HS-27A (cell line): ENCODE results near the gene SYPL2.

Source experiments
- DNase-seq: peaks from one replicate; pipeline ENCODE4 v3.0.0-alpha.2; 2012; ENCODE audit warnings: low read depth, missing footprints

The SYPL2 gene

GRCh38 chr1:109492779-109493178 is 26.4 kb downstream of the SYPL2 start:
- no peak for DNase-seq

DNA sequence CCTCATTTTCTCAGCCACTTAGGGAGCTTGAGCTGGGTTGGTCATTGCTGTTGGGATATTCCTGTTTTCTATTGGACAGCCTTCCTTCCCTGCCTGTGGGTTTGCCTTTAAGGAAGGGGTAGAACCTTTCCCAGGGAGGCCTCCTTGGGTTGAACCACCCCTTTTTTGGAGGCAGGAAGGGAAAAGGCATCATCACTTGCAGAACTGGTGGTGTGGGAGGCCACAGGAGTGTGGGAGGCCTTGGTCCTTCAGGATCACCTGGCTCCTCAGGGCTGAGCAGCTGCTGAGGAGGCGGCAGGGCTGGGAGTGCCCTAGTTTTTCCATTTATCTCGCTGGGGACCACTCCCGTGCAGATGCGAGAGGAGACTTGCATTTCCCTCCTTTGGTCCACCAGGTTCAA is 26.9 kb downstream of the SYPL2 start:
- no peak for DNase-seq

DNA sequence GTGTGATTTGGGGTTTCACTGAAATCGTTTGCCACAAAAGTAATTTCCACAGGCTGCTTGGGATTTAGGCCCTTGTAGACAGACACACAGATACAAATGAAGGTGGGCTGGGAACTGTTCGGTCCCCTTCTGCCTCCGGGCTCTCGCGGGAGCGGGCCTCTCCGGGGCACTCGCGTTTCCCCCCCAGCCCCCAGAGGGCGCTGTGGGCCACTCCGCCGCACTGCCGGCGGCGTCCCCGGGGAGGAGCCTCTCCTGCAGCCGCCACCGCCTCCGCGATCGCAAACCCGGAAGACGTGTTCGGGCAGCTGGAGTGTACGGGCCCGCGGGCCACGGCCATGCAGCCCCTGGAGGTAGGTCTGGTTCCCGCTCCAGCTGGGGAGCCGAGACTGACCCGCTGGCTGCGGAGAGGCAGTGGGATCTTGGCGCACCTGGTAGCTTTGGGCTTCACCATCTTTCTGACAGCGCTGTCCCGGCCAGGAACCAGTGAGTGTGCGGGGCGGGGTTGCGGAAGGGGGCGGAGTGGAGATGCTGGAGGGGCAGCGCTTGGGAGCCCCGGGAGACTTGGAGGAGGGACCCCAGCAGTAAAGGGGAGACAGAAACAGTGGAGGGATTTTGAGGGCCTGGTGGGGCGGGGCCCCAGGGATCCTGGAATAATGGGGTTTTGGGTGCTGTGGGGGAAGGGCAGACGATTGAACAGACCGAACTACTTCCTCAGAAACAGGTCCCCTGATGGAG is 27.6 kb downstream of the SYPL2 start, which contains the start of gene CYB561D1:
TSS of gene CYB561D1 (plus strand) at position 290 of the 735 bp plus-strand sequence. CDS start at position 336, 46 bp downstream.
- peak; percentile 64 for DNase-seq

- no peak for DNase-seq
Measured at GRCh38 chr1:109495738-109496137, 29.4 kb downstream of the SYPL2 start.

- no peak for DNase-seq
Measured at GRCh38 chr1:109497449-109498160, 31.3 kb downstream of the SYPL2 start.

GRCh38 chr1:109498161-109498801 is 31.9 kb downstream of the SYPL2 start:
- no peak for DNase-seq

GRCh38 chr1:109499081-109499480 is 32.7 kb downstream of the SYPL2 start:
- DNase-seq: no peak

GRCh38 chr1:109499661-109500536 is 33.6 kb downstream of the SYPL2 start:
- DNase-seq: no peak

- DNase-seq: no peak
Measured at GRCh38 chr1:109500941-109501381, 34.6 kb downstream of the SYPL2 start.

DNA sequence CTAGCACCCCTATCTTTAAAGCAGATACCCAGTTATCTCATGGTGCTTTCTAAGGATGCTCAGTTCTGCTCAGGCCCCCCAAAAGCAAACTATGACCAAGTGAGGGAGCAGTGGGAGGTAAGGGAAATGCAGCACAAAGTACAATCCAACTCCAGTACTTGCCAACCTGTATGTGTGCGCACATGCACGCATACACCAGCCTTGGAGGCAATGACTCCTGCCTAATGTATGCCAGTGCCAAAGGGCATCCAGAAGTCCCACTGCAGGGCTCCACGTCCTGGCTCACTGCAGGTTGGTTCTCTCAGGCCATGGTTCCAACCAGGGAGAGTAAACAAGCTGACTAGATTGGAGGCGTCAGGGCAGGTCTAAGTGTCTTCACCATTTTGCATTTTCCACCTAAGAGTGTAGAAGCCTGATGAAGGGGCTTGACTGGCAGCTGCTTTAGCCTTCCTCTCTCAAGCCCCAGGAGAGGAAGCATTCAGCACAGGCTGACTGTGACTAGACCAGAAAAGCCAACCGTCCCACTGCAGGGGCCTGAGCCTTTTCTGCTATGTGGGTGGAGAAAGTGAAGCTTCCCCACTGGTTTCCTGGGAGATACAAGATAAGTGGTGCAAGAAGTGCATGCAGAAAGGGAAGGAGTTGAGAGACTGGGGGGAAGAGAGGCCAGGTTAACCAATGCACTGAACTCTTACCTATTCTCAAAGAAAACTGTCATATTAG is 35.5 kb downstream of the SYPL2 start:
- DNase-seq: no peak

- no peak for DNase-seq
Measured at GRCh38 chr1:109502364-109502851, 36.1 kb downstream of the SYPL2 start.

GRCh38 chr1:109503935-109504334 is 37.6 kb downstream of the SYPL2 start:
- DNase-seq: no peak

- DNase-seq: no peak
Measured at GRCh38 chr1:109504974-109505373, 38.6 kb downstream of the SYPL2 start.

DNA sequence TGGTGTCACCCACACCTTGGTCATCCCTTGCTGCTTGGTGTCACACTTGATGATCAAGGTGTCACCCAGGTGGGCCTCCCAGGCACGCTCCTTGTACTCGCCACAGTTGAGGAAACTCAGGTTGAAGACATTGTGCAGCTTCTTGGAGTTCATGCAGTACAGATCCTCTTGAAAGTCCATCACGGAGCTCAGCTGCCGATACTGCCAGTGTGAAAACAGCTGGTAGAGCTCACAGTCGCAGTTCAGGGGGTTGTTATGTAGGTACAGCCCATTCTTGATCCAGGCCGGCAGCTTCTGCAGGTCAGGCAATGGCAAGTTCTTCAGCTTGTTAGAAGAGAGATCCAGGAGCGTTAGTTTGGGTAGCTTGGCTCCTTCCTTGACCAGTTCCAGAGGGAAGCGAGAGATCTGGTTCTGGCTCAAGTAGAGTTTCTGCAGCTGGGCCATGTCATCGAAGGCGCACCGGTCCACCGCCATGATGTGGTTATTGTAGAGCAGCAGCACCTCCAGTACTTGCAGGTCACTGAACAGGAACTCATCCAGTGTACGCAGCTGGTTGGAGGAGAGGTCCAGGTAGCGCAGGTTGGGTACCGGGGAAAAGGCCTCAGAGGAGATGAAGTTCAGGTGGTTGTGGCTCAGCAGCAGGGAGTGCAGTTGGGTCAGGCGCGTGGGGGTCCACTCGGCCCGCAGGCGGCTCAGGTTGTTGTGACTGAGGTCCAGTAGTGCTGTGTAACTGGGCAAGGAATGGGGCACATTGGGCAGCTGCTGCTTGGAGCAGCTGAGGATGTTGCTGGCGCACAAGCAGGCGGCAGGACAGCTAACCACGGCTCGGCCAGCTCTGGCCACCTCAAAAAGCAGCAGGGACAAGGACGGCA is 41.9 kb downstream of the SYPL2 start:
- no peak for DNase-seq

GRCh38 chr1:109508873-109509175 is 42.5 kb downstream of the SYPL2 start:
- DNase-seq: no peak

DNA sequence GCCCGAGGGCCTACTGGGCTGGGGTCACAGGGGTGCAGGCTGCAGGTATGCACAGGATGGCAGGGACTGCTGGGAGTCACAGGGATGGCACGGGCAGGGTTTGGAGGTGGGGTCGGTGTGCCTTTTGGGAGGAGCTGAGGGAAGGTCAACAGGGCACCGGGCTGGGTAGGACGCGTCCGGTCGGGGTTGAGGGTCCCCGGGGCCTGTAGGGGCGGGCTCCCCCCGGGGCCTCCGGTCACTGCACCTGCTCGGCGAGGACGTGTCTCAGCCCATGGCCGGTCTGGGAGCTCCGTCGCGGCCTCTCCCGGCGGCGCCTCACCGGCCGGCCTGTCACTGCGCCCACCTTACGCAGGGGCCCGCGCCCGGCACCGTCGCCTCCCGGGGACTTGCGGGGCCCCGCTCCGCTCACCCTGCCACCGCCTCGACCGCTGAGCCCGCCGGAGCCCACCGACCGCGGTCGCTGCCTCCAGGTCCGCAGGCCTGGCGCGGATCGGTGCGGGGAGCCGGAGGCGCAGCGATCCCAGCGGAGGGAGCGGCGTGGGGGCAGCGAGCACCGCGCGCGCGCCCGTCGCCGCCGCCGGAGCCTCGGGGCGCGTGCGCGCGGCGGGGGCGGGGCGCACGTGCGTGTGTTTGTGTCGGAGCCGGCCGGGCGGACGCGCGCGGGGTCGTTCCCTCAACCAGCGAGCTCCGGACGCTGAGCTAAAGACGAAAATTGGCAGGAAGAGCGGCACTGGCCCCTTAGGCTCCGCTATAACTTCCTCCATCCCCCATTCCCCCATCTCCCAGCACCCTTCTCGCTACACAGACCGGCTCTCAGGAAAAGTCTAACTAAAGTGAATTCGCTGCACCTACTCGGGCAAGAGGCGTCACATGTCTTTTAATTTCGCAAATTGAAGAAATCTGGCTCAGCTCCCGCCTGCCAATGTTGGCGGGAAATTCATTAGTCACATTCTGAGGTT is 43.1 kb downstream of the SYPL2 start, which contains the start of gene AMIGO1:
TSS of gene AMIGO1 (minus strand) at position 552 of the 959 bp plus-strand sequence. CDS start 815 bp downstream, outside the sequence.
- no peak for DNase-seq

DNA sequence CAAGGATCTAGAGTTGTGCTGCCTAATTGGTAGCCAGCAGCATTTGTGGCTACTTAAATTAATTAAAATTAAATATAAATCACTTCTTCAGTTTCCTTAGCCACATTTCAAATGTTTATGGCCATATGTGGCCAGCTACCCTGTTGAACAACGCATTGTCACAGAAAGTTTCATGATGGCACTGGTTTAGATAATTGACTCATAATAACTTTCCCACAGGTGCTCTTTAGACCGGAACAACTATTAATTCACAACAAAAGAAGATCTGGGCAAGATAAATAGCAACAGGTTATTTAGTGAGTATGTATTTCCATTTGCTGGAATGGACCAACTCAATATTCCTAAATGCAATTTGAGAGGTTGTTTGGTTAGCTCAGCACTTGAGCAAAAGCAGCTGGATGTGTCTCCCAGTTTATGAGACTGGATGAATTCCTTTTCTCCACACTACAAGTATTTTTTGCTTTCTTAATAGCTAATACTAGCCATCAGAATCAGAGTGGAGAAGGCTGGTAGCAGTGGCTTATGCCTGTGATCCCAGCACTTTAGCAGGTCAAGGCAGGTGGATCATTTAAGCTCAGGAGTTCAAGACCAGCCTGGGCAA is 46.9 kb downstream of the SYPL2 start:
- DNase-seq: no peak

GRCh38 chr1:109514846-109515245 is 48.5 kb downstream of the SYPL2 start:
- no peak for DNase-seq
